ENCODE data around the gene ASTN1. TPM values are rescaled to one million over a fixed set of nuclear protein-coding genes. Genes with fewer than 3 reads are reported as not detected.

Gene ASTN1
- total and polyA plus RNA-seq, 9 donors = 1.1 to 14.8 (median 2.7) TPM

DNA sequence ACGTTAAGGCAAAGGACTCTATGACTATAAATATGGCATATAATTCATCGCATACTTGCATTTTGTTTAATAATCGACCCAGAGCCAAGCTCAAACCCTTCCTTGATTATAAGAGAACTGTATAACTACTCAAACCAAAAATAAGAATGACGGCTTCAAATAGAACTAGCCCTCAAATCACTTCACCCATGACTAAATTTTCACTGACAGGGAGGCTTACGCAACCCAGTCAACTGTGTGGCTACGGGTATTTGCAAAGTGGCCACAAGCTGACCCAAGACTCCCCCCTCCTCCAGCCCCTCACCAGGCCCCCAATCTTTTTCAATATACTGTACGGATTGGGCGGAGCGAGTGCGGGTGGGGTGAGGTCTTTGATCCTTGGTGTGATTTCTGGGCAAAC lies 268.3 kb downstream of the ASTN1 start:
- TF ChIP-seq, protein P1, sequence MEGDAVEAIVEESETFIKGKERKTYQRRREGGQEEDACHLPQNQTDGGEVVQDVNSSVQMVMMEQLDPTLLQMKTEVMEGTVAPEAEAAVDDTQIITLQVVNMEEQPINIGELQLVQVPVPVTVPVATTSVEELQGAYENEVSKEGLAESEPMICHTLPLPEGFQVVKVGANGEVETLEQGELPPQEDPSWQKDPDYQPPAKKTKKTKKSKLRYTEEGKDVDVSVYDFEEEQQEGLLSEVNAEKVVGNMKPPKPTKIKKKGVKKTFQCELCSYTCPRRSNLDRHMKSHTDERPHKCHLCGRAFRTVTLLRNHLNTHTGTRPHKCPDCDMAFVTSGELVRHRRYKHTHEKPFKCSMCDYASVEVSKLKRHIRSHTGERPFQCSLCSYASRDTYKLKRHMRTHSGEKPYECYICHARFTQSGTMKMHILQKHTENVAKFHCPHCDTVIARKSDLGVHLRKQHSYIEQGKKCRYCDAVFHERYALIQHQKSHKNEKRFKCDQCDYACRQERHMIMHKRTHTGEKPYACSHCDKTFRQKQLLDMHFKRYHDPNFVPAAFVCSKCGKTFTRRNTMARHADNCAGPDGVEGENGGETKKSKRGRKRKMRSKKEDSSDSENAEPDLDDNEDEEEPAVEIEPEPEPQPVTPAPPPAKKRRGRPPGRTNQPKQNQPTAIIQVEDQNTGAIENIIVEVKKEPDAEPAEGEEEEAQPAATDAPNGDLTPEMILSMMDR (IDR thresholded peaks at IDR 0.05) = no peak
- TF ChIP-seq EP300 (IDR thresholded peaks at IDR 0.05) (no peak), POLR2A (IDR thresholded peaks at IDR 0.05) (no peak)
- DNase-seq = no peak
- H3K36me3 ChIP-seq = no peaks in the 10 kb centered on the region
- intact Hi-C loops (cut with DNase I) = loop anchor here in 2 of 4 donors (5.0 to 10.0 kb wide), 3 partner anchors 286 to 1051 kb away; no protein-coding TSS in a partner anchor
- 83 to 86% (median 85%) methylated on average over 10 of the region's 10 CpGs for WGBS, 3 donors
- no peaks in the 10 kb centered on the region for H3K9me3 ChIP-seq
- no peak overlapping the region for H3K27ac ChIP-seq
- H3K4me3 ChIP-seq = no peak overlapping the region
- peaks cover 2% of the 10 kb centered on the region for H3K4me1 ChIP-seq (ENCODE audit: insufficient read depth)
- no peaks in the 10 kb centered on the region for H3K27me3 ChIP-seq

DNA sequence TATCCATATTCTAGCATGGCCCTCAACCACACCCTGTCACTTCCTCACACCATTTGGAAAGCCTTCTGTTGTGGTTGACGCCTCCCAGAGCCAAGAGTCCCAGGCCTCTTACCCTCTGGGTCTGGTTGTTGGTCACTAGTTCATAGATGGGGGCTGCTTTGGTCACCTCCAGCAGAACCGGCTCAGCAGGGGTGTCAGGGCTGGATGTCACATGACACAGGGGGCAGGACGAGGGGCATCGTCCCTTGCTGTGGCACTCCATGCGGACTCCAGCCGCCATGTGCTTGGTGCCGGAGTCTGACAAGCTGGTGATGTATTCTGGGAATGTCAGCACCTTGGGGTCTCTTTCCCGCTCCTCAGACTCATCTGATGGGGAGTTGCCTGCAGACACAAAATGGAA lies 270.1 kb downstream of the ASTN1 start:
- Histone ChIP-seq H3K27ac (no peak overlapping the region), H3K9me3 (no peaks in the 10 kb centered on the region), H3K4me3 (no peak overlapping the region), H3K36me3 (no peaks in the 10 kb centered on the region), H3K27me3 (no peaks in the 10 kb centered on the region), H3K4me1 (ENCODE audit: insufficient read depth) (peaks cover 2% of the 10 kb centered on the region)
- intact Hi-C loops (cut with DNase I) = loop anchor here in 1 of 4 donors (10.0 kb wide), 1 partner anchor 290 kb away; no protein-coding TSS in a partner anchor
- no peak for DNase-seq
- WGBS, 3 donors = 91 to 95% (median 94%) methylated on average over 8 of the region's 8 CpGs
- no peak for TF ChIP-seq EP300 (IDR thresholded peaks at IDR 0.05)
- TF ChIP-seq, protein P1 (IDR thresholded peaks at IDR 0.05) = no peak
- TF ChIP-seq POLR2A (IDR thresholded peaks at IDR 0.05) = no peak

DNA sequence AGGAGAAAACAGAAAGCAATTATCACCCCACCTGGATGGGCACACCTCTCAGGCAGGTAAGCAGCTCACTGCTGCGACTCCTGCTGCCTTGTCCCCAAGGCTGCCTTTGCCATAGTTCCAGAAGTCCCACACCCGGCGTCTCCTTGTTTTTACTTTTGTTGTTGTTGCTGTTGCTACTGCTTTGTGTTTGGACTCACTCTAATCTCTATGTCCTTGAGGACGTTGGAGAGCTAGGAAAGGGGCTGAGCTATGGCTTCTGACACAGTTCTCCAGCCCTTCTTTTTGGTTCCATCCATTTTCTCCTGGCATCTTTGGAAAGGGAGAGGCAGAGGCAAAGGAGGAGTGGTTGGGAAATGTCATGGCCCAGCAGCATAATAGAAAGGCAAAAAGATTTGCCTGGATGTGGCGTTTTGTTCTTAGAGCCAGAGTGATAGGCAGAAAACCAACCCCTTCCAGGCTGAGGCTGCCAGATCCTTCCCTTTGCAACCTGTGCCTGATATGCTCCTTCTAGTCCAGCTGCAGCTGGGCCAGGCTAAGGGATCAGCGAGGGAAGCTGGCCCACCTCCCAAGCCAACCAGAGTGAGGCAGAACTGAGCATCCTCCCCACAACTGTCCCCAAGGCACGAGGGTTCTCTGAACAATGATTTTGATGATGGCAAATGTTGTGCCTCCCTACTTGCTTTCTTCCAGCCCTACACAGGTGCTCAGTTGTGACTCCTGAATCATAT lies 270.7 kb downstream of the ASTN1 start:
- WGBS, 3 donors = 11 to 40% (median 20%) methylated on average over 7 of the region's 7 CpGs
- H3K36me3 ChIP-seq = no peaks in the 10 kb centered on the region
- H3K27ac ChIP-seq = no peak overlapping the region
- H3K4me1 ChIP-seq (ENCODE audit: insufficient read depth) = peaks cover 2% of the 10 kb centered on the region
- no peak for DNase-seq
- H3K27me3 ChIP-seq = no peaks in the 10 kb centered on the region
- no peaks in the 10 kb centered on the region for H3K9me3 ChIP-seq
- H3K4me3 ChIP-seq = no peak overlapping the region
- intact Hi-C loops (cut with DNase I) = loop anchor here in 1 of 4 donors (10.0 kb wide), 1 partner anchor 291 kb away; no protein-coding TSS in a partner anchor
- TF ChIP-seq, protein P1 (IDR thresholded peaks at IDR 0.05) = no peak
- TF ChIP-seq EP300 (IDR thresholded peaks at IDR 0.05) (no peak), POLR2A (IDR thresholded peaks at IDR 0.05) (no peak)

- no peaks in the 10 kb centered on the region for H3K9me3 ChIP-seq
- H3K27ac ChIP-seq = no peak overlapping the region
- no peaks in the 10 kb centered on the region for H3K36me3 ChIP-seq
- no peak overlapping the region for H3K4me3 ChIP-seq
- H3K27me3 ChIP-seq = no peaks in the 10 kb centered on the region
- intact Hi-C loops (cut with DNase I) = loop anchor here in 1 of 4 donors (10.0 kb wide), 1 partner anchor 1734 kb away; no protein-coding TSS in a partner anchor
- 93 to 94% (median 94%) methylated on average over 3 of the region's 3 CpGs for WGBS, 3 donors
- TF ChIP-seq EP300 (IDR thresholded peaks at IDR 0.05) (no peak), POLR2A (IDR thresholded peaks at IDR 0.05) (no peak)
- TF ChIP-seq, protein P1 (IDR thresholded peaks at IDR 0.05) = no peak
- H3K4me1 ChIP-seq (ENCODE audit: insufficient read depth) = no peaks in the 10 kb centered on the region
- no peak for DNase-seq
Measured at GRCh38 chr1:176888471-176889032, 276.0 kb downstream of the ASTN1 start.
